Panc1 (cell line): ENCODE measurements around the gene EIF2A. TPM values are rescaled to one million over a fixed set of nuclear protein-coding genes. Genes with fewer than 3 reads are reported as not detected.
A peak's percentile ranks its signal among the peaks of the same experiment; 100 is the strongest.

Source experiments
- ATAC-seq: fragments of 200-7000 bp; cut with Tn5 transposase; 2 replicates; pipeline ENCODE4 v1.9.1; 2020; ENCODE audit warnings: mild to moderate bottlenecking, moderate library complexity
- BruUV-seq: library from RNA; stranded (reverse); fragments of 400-500 nt; replicated peaks from 2 replicates; lab custom pipeline; 2021; lab: Mats Ljungman, UMichigan
- CTCF ChIA-PET: fragments of 300-600 bp; sonication (Branson Sonifier 250); formaldehyde crosslinking; loops from one replicate; lab custom pipeline; 2022; ENCODE audit warnings: antibody characterized with exemption; lab: Charles Lee
- POLR2A ChIA-PET: fragments of 300-600 bp; sonication (Branson Sonifier 250); formaldehyde crosslinking; loops from one replicate; lab custom pipeline; 2022; ENCODE audit warnings: antibody characterized with exemption; lab: Charles Lee
- DNase-seq: peaks from one replicate; pipeline ENCODE4 v3.0.0-alpha.2; 2010; ENCODE audit warnings: low read depth, low spot score
- H3K27ac ChIP-seq: 2 replicates; pipeline ENCODE4 v1.5.1; 2011; ENCODE audit warnings: mild to moderate bottlenecking, low read length, inconsistent platforms
- H3K27me3 ChIP-seq: fragments of 200-500 bp; sonication (Bioruptor generic); 2 replicates; pipeline ENCODE4 v1.6.0; 2014; ENCODE audit warnings: low read length, inconsistent platforms; ENCODE audit not compliant: control insufficient read depth, insufficient read depth
- H3K36me3 ChIP-seq: fragments of 200-500 bp; sonication (Bioruptor generic); 2 replicates; pipeline ENCODE4 v1.5.1; 2014; ENCODE audit warnings: inconsistent platforms, mild to moderate bottlenecking, low read length, moderate library complexity; ENCODE audit not compliant: control insufficient read depth, insufficient read depth
- H3K4me1 ChIP-seq: 2 replicates; pipeline ENCODE4 v1.5.1; 2011; ENCODE audit warnings: inconsistent platforms, mild to moderate bottlenecking, low read length, moderate library complexity; ENCODE audit not compliant: control insufficient read depth, insufficient read depth
- H3K4me3 ChIP-seq, 2 experiments: 2 replicates each; pipeline ENCODE4 v1.5.1; 2011 to 2012; ENCODE audit warnings: low read depth in 2 of 2, low read length in 2 of 2, mild to moderate bottlenecking in 2 of 2, inconsistent platforms in 1 of 2, moderate library complexity in 1 of 2
- H3K9me3 ChIP-seq: fragments of 200-500 bp; sonication (Bioruptor generic); 2 replicates; pipeline ENCODE4 v1.5.1; 2014; ENCODE audit warnings: low read depth, mild to moderate bottlenecking, inconsistent platforms, low read length, moderate library complexity; ENCODE audit not compliant: control insufficient read depth, insufficient read depth
- POLR2AphosphoS5 ChIP-seq: IDR thresholded peaks from 2 replicates; pipeline ENCODE4 v1.6.1; 2012; ENCODE audit warnings: mild to moderate bottlenecking, low read depth, low read length, moderate library complexity
- SIN3A ChIP-seq: IDR thresholded peaks from 2 replicates; pipeline ENCODE4 v1.6.1; 2012; ENCODE audit warnings: low read depth, mild to moderate bottlenecking, low read length, moderate library complexity, borderline replicate concordance; ENCODE audit not compliant: insufficient read depth
- TCF7L2 ChIP-seq: IDR thresholded peaks from 2 replicates; pipeline ENCODE4 v1.6.1; 2011; ENCODE audit warnings: mild to moderate bottlenecking, low read depth, low read length, inconsistent platforms
- in situ Hi-C: cut with HindIII; loops from 2 replicates; pipeline ENCODE4 v1.10.0; 2016; ENCODE audit warnings: low sequenced_read_pairs, low pct_unique_long_range_greater_than_20kb
- intact Hi-C: fragments of 100-400 bp; cut with micrococcal nuclease; formaldehyde crosslinking; loops from one replicate; pipeline ENCODE4 v1.10.0; 2022; ENCODE audit not compliant: unreplicated experiment
- total RNA-seq: library from RNA; stranded (reverse); gene quantifications from one replicate; pipeline ENCODE4 v1.2.1, GENCODE V29; 2021; ENCODE audit not compliant: unreplicated experiment
- TF ChIP-seq, protein P1 (sequence below), 2 experiments: IDR thresholded peaks; 2 replicates each; pipeline ENCODE4 v1.6.1; 2011 to 2012; ENCODE audit warnings: low read depth in 2 of 2, control low read depth in 1 of 2, low read length in 1 of 2, mild to moderate bottlenecking in 1 of 2, moderate library complexity in 1 of 2; ENCODE audit not compliant: insufficient read depth in 1 of 2
- TF ChIP-seq, protein P2 (sequence below): fragments of 450-650 bp; IDR thresholded peaks from 2 replicates; pipeline ENCODE4 v1.5.1; 2017; ENCODE audit warnings: mild to moderate bottlenecking

The EIF2A gene
- total RNA-seq, 1 experiment from 2014 or later, result 70.0 TPM

DNA sequence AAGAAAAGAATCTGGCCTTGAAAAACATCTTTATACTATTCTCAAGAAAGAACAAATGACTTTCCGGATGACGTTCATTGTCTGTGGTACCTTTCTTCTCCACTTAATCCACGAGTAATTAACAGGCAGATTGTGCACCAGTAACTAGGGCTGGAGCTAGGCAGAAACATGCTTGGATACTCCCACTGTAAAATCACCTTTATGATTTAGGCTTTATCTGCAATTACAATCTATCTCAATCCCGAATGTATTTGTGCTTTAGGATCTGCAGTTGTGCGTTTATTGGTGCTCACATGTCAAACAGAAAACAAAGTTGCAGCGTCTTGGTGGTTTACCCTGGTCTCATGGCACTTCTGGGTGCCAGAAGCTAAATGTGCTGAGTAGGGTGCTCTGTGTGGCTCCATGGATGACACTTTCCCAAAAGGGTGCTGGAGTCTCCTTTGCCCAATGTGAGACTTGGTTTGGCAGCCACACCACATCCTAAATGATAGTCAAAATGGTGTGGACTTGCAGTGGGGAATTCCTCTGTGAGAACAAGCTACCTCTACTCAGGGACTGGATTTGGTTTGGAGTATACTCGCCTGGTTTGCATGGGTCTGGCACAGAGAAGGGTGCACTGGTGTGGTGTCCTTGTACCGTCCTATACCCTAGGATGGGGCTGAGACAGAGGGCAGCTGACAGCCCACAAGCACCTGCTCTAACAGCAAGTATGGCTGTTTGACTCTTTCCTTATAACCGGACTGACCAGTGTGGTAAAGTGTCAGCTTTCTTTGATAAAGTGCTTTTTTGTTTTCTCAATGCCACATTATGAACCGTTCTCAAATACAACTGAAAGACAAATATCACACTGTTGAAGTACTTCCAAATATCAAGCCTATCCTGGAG, 8.0 kb upstream of the EIF2A start:
- Histone ChIP-seq H3K27me3 (no peaks in the 10 kb centered on the region), H3K36me3 (peaks cover 8% of the 10 kb centered on the region), H3K9me3 (no peaks in the 10 kb centered on the region), H3K4me1 (peaks cover 8% of the 10 kb centered on the region), H3K27ac (no peak overlapping the region), H3K4me3 (no peak overlapping the region)
- TF ChIP-seq SIN3A (no peak), POLR2AphosphoS5 (no peak), TCF7L2 (no peak)
- TF ChIP-seq, protein P1, sequence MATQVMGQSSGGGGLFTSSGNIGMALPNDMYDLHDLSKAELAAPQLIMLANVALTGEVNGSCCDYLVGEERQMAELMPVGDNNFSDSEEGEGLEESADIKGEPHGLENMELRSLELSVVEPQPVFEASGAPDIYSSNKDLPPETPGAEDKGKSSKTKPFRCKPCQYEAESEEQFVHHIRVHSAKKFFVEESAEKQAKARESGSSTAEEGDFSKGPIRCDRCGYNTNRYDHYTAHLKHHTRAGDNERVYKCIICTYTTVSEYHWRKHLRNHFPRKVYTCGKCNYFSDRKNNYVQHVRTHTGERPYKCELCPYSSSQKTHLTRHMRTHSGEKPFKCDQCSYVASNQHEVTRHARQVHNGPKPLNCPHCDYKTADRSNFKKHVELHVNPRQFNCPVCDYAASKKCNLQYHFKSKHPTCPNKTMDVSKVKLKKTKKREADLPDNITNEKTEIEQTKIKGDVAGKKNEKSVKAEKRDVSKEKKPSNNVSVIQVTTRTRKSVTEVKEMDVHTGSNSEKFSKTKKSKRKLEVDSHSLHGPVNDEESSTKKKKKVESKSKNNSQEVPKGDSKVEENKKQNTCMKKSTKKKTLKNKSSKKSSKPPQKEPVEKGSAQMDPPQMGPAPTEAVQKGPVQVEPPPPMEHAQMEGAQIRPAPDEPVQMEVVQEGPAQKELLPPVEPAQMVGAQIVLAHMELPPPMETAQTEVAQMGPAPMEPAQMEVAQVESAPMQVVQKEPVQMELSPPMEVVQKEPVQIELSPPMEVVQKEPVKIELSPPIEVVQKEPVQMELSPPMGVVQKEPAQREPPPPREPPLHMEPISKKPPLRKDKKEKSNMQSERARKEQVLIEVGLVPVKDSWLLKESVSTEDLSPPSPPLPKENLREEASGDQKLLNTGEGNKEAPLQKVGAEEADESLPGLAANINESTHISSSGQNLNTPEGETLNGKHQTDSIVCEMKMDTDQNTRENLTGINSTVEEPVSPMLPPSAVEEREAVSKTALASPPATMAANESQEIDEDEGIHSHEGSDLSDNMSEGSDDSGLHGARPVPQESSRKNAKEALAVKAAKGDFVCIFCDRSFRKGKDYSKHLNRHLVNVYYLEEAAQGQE (IDR thresholded peaks at IDR 0.05; ENCODE audit: insufficient read depth in 1 of 2, low read depth in 2 of 2, low read length in 1 of 2), result no peak
- TF ChIP-seq, protein P2, sequence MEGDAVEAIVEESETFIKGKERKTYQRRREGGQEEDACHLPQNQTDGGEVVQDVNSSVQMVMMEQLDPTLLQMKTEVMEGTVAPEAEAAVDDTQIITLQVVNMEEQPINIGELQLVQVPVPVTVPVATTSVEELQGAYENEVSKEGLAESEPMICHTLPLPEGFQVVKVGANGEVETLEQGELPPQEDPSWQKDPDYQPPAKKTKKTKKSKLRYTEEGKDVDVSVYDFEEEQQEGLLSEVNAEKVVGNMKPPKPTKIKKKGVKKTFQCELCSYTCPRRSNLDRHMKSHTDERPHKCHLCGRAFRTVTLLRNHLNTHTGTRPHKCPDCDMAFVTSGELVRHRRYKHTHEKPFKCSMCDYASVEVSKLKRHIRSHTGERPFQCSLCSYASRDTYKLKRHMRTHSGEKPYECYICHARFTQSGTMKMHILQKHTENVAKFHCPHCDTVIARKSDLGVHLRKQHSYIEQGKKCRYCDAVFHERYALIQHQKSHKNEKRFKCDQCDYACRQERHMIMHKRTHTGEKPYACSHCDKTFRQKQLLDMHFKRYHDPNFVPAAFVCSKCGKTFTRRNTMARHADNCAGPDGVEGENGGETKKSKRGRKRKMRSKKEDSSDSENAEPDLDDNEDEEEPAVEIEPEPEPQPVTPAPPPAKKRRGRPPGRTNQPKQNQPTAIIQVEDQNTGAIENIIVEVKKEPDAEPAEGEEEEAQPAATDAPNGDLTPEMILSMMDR, result no peak
- DNase-seq (no peak), ATAC-seq (peak; percentile 60)
- intact Hi-C loops, result loop anchor here (10.0 kb wide), 1 partner anchor 606 kb away; no protein-coding TSS in a partner anchor
- ChIA-PET POLR2A (no interaction called here), CTCF (no interaction called here)
- in situ Hi-C loops, result no loop called here
- no TSS peak for BruUV-seq

- H3K4me1 ChIP-seq, result peaks cover 22% of the 10 kb centered on the region
- intact Hi-C loops (no loop called here), in situ Hi-C loops (no loop called here)
- no peaks in the 10 kb centered on the region for H3K9me3 ChIP-seq
- POLR2A ChIA-PET, result interaction anchor here (0.7 kb wide), 1 partner anchor 99 kb away, joined by 3 read pairs; no protein-coding TSS in a partner anchor
- no peak overlapping the region for H3K4me3 ChIP-seq
- no TSS peak for BruUV-seq
- no peak overlapping the region for H3K27ac ChIP-seq
- ATAC-seq (no peak), DNase-seq (no peak)
- peaks cover 21% of the 10 kb centered on the region for H3K36me3 ChIP-seq
- H3K27me3 ChIP-seq, result no peaks in the 10 kb centered on the region
- no peak for TF ChIP-seq POLR2AphosphoS5
- TF ChIP-seq SIN3A, result no peak
- TF ChIP-seq, protein P1 (IDR thresholded peaks at IDR 0.05; ENCODE audit: insufficient read depth in 1 of 2, low read depth in 2 of 2, low read length in 1 of 2), result no peak
- no peak for TF ChIP-seq TCF7L2
- TF ChIP-seq, protein P2, result no peak
- CTCF ChIA-PET, result no interaction called here
Measured at GRCh38 chr3:150540297-150540696, 6.3 kb upstream of the EIF2A start.
